CD8-positive, alpha-beta memory T cell (primary cell): Measurements from ENCODE around the gene FBLN1. TPM values are rescaled to one million over a fixed set of nuclear protein-coding genes. Genes with fewer than 3 reads are reported as not detected.
"Not testable (repeated sequence)": the region's sequence is repeated elsewhere in the genome, so short reads cannot be mapped to it uniquely, and the experiment has no call there.

Source experiments
- CTCF ChIA-PET: fragments of 350-600 bp; sonication (Branson Sonifier 250); formaldehyde crosslinking; loops from one replicate; lab custom pipeline; 2021; ENCODE audit warnings: antibody characterized with exemption; lab: Charles Lee
- POLR2A ChIA-PET: fragments of 350-600 bp; sonication (Branson Sonifier 250); formaldehyde crosslinking; loops from one replicate; lab custom pipeline; 2021; ENCODE audit warnings: antibody characterized with exemption; lab: Charles Lee
- DNase-seq, 5 donors: peaks; one replicate each; pipeline versions ENCODE4 v3.0.0 to v3.0.0-alpha.2; 2020 to 2022; ENCODE audit warnings: mixed read lengths in 1 of 5
- H3K27ac ChIP-seq: one replicate; pipeline ENCODE4 v1.7.0; 2013; ENCODE audit warnings: low read depth, mild to moderate bottlenecking, low read length, moderate library complexity
- H3K27me3 ChIP-seq: 2 replicates; pipeline ENCODE4 v1.7.0; 2013; ENCODE audit warnings: low read length, mild to moderate bottlenecking; ENCODE audit not compliant: insufficient read depth, poor library complexity, severe bottlenecking
- H3K36me3 ChIP-seq: 2 replicates; pipeline ENCODE4 v1.7.0; 2013; ENCODE audit warnings: mild to moderate bottlenecking, low read length, moderate library complexity; ENCODE audit not compliant: insufficient read depth
- H3K4me1 ChIP-seq: 2 replicates; pipeline ENCODE4 v1.7.0; 2013; ENCODE audit warnings: mild to moderate bottlenecking, low read length, moderate library complexity; ENCODE audit not compliant: insufficient read depth
- H3K4me3 ChIP-seq: 2 replicates; pipeline ENCODE4 v1.7.0; 2013; ENCODE audit warnings: mild to moderate bottlenecking, low read length
- H3K9me3 ChIP-seq: 2 replicates; pipeline ENCODE4 v1.7.0; 2013; ENCODE audit warnings: mild to moderate bottlenecking, low read length
- H3K27ac Mint-ChIP-seq, 8 donors: one replicate each; pipeline ENCODE4 v1.8.0; 2020 to 2021; ENCODE audit warnings: mixed read lengths in 8 of 8, mild to moderate bottlenecking in 6 of 8, inconsistent platforms in 3 of 8, moderate library complexity in 3 of 8
- H3K27me3 Mint-ChIP-seq, 2 donors: one replicate each; pipeline ENCODE4 v1.8.0; 2020 to 2021; ENCODE audit warnings: mixed read lengths in 2 of 2, mild to moderate bottlenecking in 1 of 2, moderate library complexity in 1 of 2
- H3K36me3 Mint-ChIP-seq, 3 donors: one replicate each; pipeline ENCODE4 v1.8.0; 2020 to 2021; ENCODE audit warnings: mixed read lengths in 3 of 3, inconsistent platforms in 1 of 3, mild to moderate bottlenecking in 1 of 3
- H3K4me1 Mint-ChIP-seq, 3 donors: one replicate each; pipeline ENCODE4 v1.8.0; 2020 to 2021; ENCODE audit warnings: mixed read lengths in 3 of 3, inconsistent platforms in 1 of 3, mild to moderate bottlenecking in 1 of 3
- H3K4me3 Mint-ChIP-seq, 7 donors: one replicate each; pipeline ENCODE4 v1.8.0; 2020 to 2021; ENCODE audit warnings: mixed read lengths in 7 of 7, mild to moderate bottlenecking in 6 of 7, moderate library complexity in 4 of 7, inconsistent platforms in 2 of 7
- H3K9me3 Mint-ChIP-seq, 5 donors: one replicate each; pipeline ENCODE4 v1.8.0; 2020 to 2022; ENCODE audit warnings: mixed read lengths in 5 of 5, mild to moderate bottlenecking in 3 of 5, moderate library complexity in 2 of 5, inconsistent platforms in 1 of 5
- polyA plus RNA-seq: library from polyadenylated mRNA; unstranded; fragments of 300-500 nt; fragmentation: Illumina TruSeq; gene quantifications from one replicate; pipeline ENCODE4 v1.2.3, GENCODE V29; 2021
- total RNA-seq, 2 experiments: library from RNA; stranded (reverse); gene quantifications; one replicate each; pipeline ENCODE4 v1.2.3, GENCODE V29; 2021

The FBLN1 gene
- total and polyA plus RNA-seq, 3 experiments from 2014 or later = not detected

DNA sequence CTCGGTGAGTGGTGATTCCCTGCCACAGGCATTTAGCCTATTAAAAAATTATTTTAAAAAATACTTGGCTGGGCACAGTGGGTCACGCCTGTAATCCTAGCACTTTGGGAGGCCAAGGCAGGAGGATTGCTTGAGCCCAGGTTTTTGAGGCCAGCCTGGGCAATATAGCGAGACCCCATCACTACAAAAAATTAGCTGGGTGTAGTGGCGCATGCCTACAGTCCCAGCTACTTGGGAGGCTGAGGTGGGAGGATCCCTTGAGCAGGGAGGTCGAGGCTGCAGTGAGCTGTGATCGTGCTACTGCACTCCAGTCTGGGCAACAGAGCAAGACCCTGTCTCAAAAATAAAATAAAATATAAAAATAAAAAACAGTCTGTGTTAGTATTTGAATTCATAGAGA, 33.2 kb downstream of the FBLN1 start:
- CTCF ChIA-PET, H3K9me3 ChIP-seq: not testable (repeated sequence)

DNA sequence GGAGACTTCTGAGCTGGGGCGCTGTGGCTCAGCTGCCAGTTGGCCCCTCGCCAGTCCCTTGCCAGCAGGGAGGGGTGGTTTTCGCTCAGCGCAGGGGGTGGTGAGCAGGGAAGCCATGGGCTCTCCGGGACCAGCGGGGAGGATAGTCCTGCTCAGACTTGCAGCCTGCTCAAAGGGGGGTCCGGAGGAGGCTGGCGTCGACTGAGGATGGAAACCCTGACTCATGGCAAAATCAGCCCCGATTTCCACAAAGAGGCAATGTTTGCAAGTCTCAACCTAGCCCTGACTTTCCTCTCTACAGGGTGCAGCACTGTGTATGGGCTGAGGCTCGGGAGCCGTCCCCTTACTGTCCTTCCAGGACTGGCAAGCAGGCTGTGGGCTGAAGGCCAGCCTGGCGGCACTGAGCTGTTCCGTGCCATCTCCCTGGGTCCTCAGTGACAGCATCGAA, 35.1 kb downstream of the FBLN1 start:
- CTCF ChIA-PET = no interaction called here

More for the DNA sequence above, 33.2 kb downstream of the FBLN1 start:
- POLR2A ChIA-PET, H3K4me3 Mint-ChIP-seq, H3K36me3 Mint-ChIP-seq, H3K9me3 Mint-ChIP-seq, H3K4me3 ChIP-seq, H3K4me1 Mint-ChIP-seq, DNase-seq, H3K27ac ChIP-seq, H3K27me3 ChIP-seq, H3K4me1 ChIP-seq, H3K36me3 ChIP-seq, H3K27ac Mint-ChIP-seq: not testable (repeated sequence)
- H3K27me3 Mint-ChIP-seq = peaks cover 7 to 11% of the 10 kb centered on the region in 2 donors

GRCh38 chr22:45538281-45538680, 35.6 kb downstream of the FBLN1 start:
- Mint-ChIP-seq H3K4me3 (no peak overlapping the region), H3K27ac (no peak overlapping the region), H3K27me3 (peaks cover 11 to 21% of the 10 kb centered on the region in 2 donors), H3K36me3 (no peaks in the 10 kb centered on the region), H3K4me1 (no peaks in the 10 kb centered on the region), H3K9me3 (no peaks in the 10 kb centered on the region)
- POLR2A ChIA-PET = no interaction called here
- no peaks in the 10 kb centered on the region for H3K36me3 ChIP-seq
- H3K4me1 ChIP-seq = no peaks in the 10 kb centered on the region
- no peaks in the 10 kb centered on the region for H3K27me3 ChIP-seq
- no peak overlapping the region for H3K4me3 ChIP-seq
- CTCF ChIA-PET = no interaction called here
- DNase-seq = no peak
- H3K9me3 ChIP-seq = no peaks in the 10 kb centered on the region
- H3K27ac ChIP-seq = no peak overlapping the region

More for the DNA sequence above, 35.1 kb downstream of the FBLN1 start:
- Histone ChIP-seq H3K4me1 (no peaks in the 10 kb centered on the region), H3K4me3 (no peak overlapping the region), H3K9me3 (no peaks in the 10 kb centered on the region), H3K27me3 (no peaks in the 10 kb centered on the region), H3K27ac (no peak overlapping the region), H3K36me3 (no peaks in the 10 kb centered on the region)
- POLR2A ChIA-PET = no interaction called here
- DNase-seq = no peak
- Mint-ChIP-seq H3K27ac (no peak overlapping the region), H3K4me3 (no peak overlapping the region), H3K9me3 (no peaks in the 10 kb centered on the region), H3K27me3 (peaks cover 11 to 21% of the 10 kb centered on the region in 2 donors), H3K36me3 (no peaks in the 10 kb centered on the region), H3K4me1 (no peaks in the 10 kb centered on the region)

DNA sequence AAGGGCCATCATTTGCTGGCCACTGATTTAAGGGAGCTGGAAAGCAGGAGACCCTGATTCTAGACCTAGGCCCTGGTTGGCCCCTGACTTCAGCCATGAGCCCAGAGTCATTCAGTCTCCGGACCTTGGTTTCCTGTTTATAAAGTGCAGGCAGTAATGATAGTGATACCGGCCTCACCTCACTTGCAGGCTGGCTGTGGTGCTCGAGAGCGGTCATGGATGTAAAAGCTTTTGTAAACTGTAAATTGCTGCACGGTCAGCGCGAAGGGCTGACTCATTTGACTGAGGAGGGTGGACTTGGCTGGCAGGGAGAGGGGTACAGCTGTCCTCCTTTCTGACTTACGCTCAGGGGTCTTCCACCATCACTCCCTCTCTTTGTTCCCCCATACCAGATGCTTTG, 37.4 kb downstream of the FBLN1 start:
- Histone ChIP-seq H3K9me3 (no peaks in the 10 kb centered on the region), H3K4me3 (no peak overlapping the region), H3K36me3 (no peaks in the 10 kb centered on the region), H3K27me3 (no peaks in the 10 kb centered on the region), H3K4me1 (no peaks in the 10 kb centered on the region), H3K27ac (no peak overlapping the region)
- H3K36me3 Mint-ChIP-seq = no peaks in the 10 kb centered on the region
- no peak for DNase-seq
- no peak overlapping the region for H3K27ac Mint-ChIP-seq
- H3K9me3 Mint-ChIP-seq = no peaks in the 10 kb centered on the region
- no peak overlapping the region for H3K4me3 Mint-ChIP-seq
- no peaks in the 10 kb centered on the region for H3K4me1 Mint-ChIP-seq
- POLR2A ChIA-PET = no interaction called here
- CTCF ChIA-PET = no interaction called here
- peaks cover 8 to 18% of the 10 kb centered on the region in 2 donors for H3K27me3 Mint-ChIP-seq

DNA sequence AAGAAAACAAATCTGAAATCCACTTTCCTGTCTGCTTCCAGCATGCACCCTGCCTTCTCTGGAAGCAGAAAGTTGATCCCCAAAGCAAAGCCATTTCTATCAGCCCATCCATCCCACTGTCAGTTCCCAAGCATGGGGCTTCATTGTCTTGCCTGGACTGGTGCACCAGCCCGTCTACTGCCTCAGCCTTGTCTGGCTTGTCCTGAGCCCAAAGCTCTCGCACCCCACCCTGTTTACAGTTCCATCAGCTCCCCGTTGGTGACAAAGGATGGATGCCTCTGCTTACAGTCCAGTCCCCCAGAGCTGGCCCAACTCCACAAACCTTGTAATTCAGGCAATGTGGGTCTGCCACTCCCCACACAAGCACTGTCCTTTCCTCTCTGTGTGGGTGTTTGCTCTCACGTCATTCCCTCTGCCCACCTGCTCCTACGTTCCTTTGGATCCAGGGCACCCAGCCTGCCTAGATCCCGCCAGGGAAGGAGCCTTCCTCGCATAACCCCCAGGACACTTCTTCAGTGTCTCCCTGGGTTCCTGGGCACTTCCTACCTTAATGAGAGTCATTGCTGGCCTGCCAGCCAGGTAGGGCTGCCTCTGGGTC, 38.8 kb downstream of the FBLN1 start:
- H3K27me3 ChIP-seq = no peaks in the 10 kb centered on the region
- no peak overlapping the region for H3K27ac Mint-ChIP-seq
- ChIA-PET CTCF (no interaction called here), POLR2A (no interaction called here)
- H3K27me3 Mint-ChIP-seq = peaks cover 8 to 19% of the 10 kb centered on the region in 2 donors
- H3K9me3 Mint-ChIP-seq = no peaks in the 10 kb centered on the region
- no peaks in the 10 kb centered on the region for H3K36me3 ChIP-seq
- DNase-seq = no peak
- H3K36me3 Mint-ChIP-seq = no peaks in the 10 kb centered on the region
- no peak overlapping the region for H3K4me3 ChIP-seq
- no peaks in the 10 kb centered on the region for H3K4me1 Mint-ChIP-seq
- peak overlapping the region in 1 of 7 donors; percentile 19 for H3K4me3 Mint-ChIP-seq
- H3K9me3 ChIP-seq = no peaks in the 10 kb centered on the region
- no peaks in the 10 kb centered on the region for H3K4me1 ChIP-seq
- H3K27ac ChIP-seq = no peak overlapping the region

DNA sequence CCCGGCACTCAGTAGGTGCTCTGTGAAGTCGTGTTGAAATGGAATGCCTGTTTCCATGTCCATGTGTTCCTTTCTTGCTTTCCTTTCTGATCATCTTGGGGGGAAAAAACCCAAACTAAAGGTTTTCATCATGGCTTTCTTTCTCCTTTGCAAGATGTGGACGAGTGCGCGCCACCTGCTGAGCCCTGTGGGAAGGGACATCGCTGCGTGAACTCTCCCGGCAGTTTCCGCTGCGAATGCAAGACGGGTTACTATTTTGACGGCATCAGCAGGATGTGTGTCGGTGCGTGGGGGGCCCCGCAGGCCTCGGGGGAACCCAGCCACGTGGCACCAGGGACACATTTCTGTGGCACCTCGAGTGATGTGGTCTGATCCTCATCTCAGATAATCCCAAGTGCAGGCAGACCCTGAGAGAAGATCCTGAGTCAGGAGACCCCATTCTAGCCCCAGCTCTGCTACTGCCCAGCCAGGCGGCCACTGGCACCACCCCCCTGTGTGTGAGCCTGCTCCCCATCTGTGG, 39.4 kb downstream of the FBLN1 start:
- Mint-ChIP-seq H3K36me3 (no peaks in the 10 kb centered on the region), H3K27me3 (peaks cover 8 to 21% of the 10 kb centered on the region in 2 donors), H3K4me1 (no peaks in the 10 kb centered on the region), H3K9me3 (no peaks in the 10 kb centered on the region), H3K27ac (no peak overlapping the region), H3K4me3 (no peak overlapping the region)
- Histone ChIP-seq H3K4me3 (no peak overlapping the region), H3K9me3 (no peaks in the 10 kb centered on the region), H3K27me3 (no peaks in the 10 kb centered on the region), H3K27ac (no peak overlapping the region), H3K36me3 (no peaks in the 10 kb centered on the region), H3K4me1 (no peaks in the 10 kb centered on the region)
- no peak for DNase-seq
- ChIA-PET POLR2A (no interaction called here), CTCF (no interaction called here)

DNA sequence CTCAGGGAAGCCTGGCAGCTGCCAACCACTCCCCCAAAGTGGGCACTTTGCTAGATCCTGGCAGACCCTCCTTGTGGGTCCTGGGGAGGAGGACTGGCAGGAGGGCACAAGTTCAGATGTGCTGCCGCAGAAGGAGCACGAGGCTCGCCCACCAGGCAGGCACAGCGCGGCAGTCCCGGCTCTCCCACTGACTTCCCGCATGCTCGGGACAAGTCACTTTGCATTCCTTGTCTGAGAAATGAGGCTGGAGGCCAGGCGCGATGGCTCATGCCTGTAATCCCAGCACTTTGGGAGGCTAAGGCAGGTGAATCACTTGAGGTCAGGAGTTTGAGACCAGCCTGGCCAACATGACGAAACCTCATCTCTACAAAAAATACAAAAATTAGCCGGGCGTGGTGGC, 40.1 kb downstream of the FBLN1 start:
- H3K27me3 ChIP-seq, H3K4me3 ChIP-seq, H3K36me3 ChIP-seq, CTCF ChIA-PET, H3K4me1 ChIP-seq, H3K9me3 Mint-ChIP-seq, H3K4me3 Mint-ChIP-seq, POLR2A ChIA-PET, H3K9me3 ChIP-seq, H3K4me1 Mint-ChIP-seq, H3K27ac Mint-ChIP-seq, H3K27ac ChIP-seq, H3K36me3 Mint-ChIP-seq, DNase-seq: not testable (repeated sequence)
- H3K27me3 Mint-ChIP-seq = peaks cover 6 to 21% of the 10 kb centered on the region in 2 donors

GRCh38 chr22:45543243-45543642, 40.6 kb downstream of the FBLN1 start:
- CTCF ChIA-PET = no interaction called here
- H3K4me3 Mint-ChIP-seq = no peak overlapping the region

More at GRCh38 chr22:45543243-45543642, 40.6 kb downstream of the FBLN1 start:
- Histone ChIP-seq H3K9me3 (no peaks in the 10 kb centered on the region), H3K4me3 (no peak overlapping the region), H3K4me1 (no peaks in the 10 kb centered on the region), H3K27me3 (no peaks in the 10 kb centered on the region), H3K27ac (no peak overlapping the region), H3K36me3 (no peaks in the 10 kb centered on the region)
- Mint-ChIP-seq H3K27me3 (peaks cover 8 to 21% of the 10 kb centered on the region in 2 donors), H3K36me3 (no peaks in the 10 kb centered on the region), H3K9me3 (no peaks in the 10 kb centered on the region), H3K27ac (no peak overlapping the region), H3K4me1 (no peaks in the 10 kb centered on the region)
- no peak for DNase-seq
- POLR2A ChIA-PET = no interaction called here
